HEK293 (cell line): ENCODE measurements around the gene XPA.
A peak's percentile ranks its signal among the peaks of the same experiment; 100 is the strongest.

ENCODE experiments used
- ATF2 ChIP-seq: fragments of 450-650 bp; formaldehyde crosslinking; IDR thresholded peaks from 2 replicates; pipeline ENCODE4 v1.5.1; 2016; ENCODE audit warnings: missing biosample characterization, missing genetic modification characterization, low read depth
- EGR2 ChIP-seq: fragments of 450-650 bp; formaldehyde crosslinking; IDR thresholded peaks from 2 replicates; pipeline ENCODE4 v1.5.1; 2016; ENCODE audit warnings: low read depth, missing biosample characterization, missing genetic modification characterization
- FEZF1 ChIP-seq: fragments of 450-650 bp; formaldehyde crosslinking; IDR thresholded peaks from 2 replicates; pipeline ENCODE4 v1.5.1; 2016; ENCODE audit warnings: missing biosample characterization, missing genetic modification characterization
- GLIS1 ChIP-seq: fragments of 450-650 bp; formaldehyde crosslinking; IDR thresholded peaks from 2 replicates; pipeline ENCODE4 v1.5.1; 2016; ENCODE audit warnings: missing biosample characterization, missing genetic modification characterization
- GLIS2 ChIP-seq: fragments of 450-650 bp; formaldehyde crosslinking; IDR thresholded peaks from 2 replicates; pipeline ENCODE4 v1.5.1; 2016; ENCODE audit warnings: missing biosample characterization, missing genetic modification characterization
- HIC1 ChIP-seq: fragments of 450-650 bp; formaldehyde crosslinking; IDR thresholded peaks from 2 replicates; pipeline ENCODE4 v1.5.1; 2016; ENCODE audit warnings: missing biosample characterization, missing genetic modification characterization
- HOXD13 ChIP-seq: sonication (generic); formaldehyde crosslinking; IDR thresholded peaks from 2 replicates; pipeline ENCODE4 v1.8.0; 2022; ENCODE audit warnings: missing genetic modification reagents, borderline replicate concordance
- KLF10 ChIP-seq: fragments of 450-650 bp; IDR thresholded peaks from 2 replicates; pipeline ENCODE4 v1.5.1; 2018; ENCODE audit warnings: missing biosample characterization, mild to moderate bottlenecking, missing genetic modification characterization
- KLF7 ChIP-seq: fragments of 450-650 bp; formaldehyde crosslinking; IDR thresholded peaks from 2 replicates; pipeline ENCODE4 v1.5.1; 2016; ENCODE audit warnings: missing biosample characterization, missing genetic modification characterization, borderline replicate concordance
- PRDM6 ChIP-seq: fragments of 450-650 bp; formaldehyde crosslinking; IDR thresholded peaks from 2 replicates; pipeline ENCODE4 v1.5.1; 2017; ENCODE audit warnings: missing biosample characterization, missing genetic modification characterization
- SP2 ChIP-seq: fragments of 450-650 bp; formaldehyde crosslinking; IDR thresholded peaks from 2 replicates; pipeline ENCODE4 v1.5.1; 2016; ENCODE audit warnings: missing biosample characterization, missing genetic modification characterization
- SP7 ChIP-seq: fragments of 450-650 bp; formaldehyde crosslinking; IDR thresholded peaks from 2 replicates; pipeline ENCODE4 v1.5.1; 2016; ENCODE audit warnings: missing biosample characterization, missing genetic modification characterization
- ZBTB6 ChIP-seq: fragments of 450-650 bp; formaldehyde crosslinking; IDR thresholded peaks from 2 replicates; pipeline ENCODE4 v1.5.1; 2017; ENCODE audit warnings: missing biosample characterization, missing genetic modification characterization
- ZBTB8A ChIP-seq: fragments of 450-650 bp; formaldehyde crosslinking; IDR thresholded peaks from 2 replicates; pipeline ENCODE4 v1.5.1; 2016; ENCODE audit warnings: missing biosample characterization, missing genetic modification characterization
- ZEB2 ChIP-seq: fragments of 450-650 bp; formaldehyde crosslinking; IDR thresholded peaks from 2 replicates; pipeline ENCODE4 v1.5.1; 2016; ENCODE audit warnings: missing biosample characterization, missing genetic modification characterization
- ZFHX2 ChIP-seq: fragments of 450-650 bp; formaldehyde crosslinking; conservative IDR thresholded peaks from 2 replicates; pipeline ENCODE4 v1.5.1; 2016; ENCODE audit warnings: missing biosample characterization, missing genetic modification characterization
- ZFP69B ChIP-seq: fragments of 450-650 bp; formaldehyde crosslinking; IDR thresholded peaks from 2 replicates; pipeline ENCODE4 v1.5.1; 2016; ENCODE audit warnings: missing biosample characterization, missing genetic modification characterization
- ZNF292 ChIP-seq: fragments of 450-650 bp; formaldehyde crosslinking; IDR thresholded peaks from 2 replicates; pipeline ENCODE4 v1.5.1; 2016; ENCODE audit warnings: low read depth, missing biosample characterization, missing genetic modification characterization, borderline replicate concordance
- ZNF302 ChIP-seq: fragments of 450-650 bp; formaldehyde crosslinking; IDR thresholded peaks from 2 replicates; pipeline ENCODE4 v1.5.1; 2016; ENCODE audit warnings: missing biosample characterization, missing genetic modification characterization, low read depth
- ZNF341 ChIP-seq: fragments of 450-650 bp; formaldehyde crosslinking; IDR thresholded peaks from 2 replicates; pipeline ENCODE4; 2016; ENCODE audit warnings: low read depth, missing biosample characterization, missing genetic modification characterization
- ZNF366 ChIP-seq: fragments of 450-650 bp; formaldehyde crosslinking; conservative IDR thresholded peaks from 2 replicates; pipeline ENCODE4 v1.5.1; 2016; ENCODE audit warnings: missing biosample characterization, missing genetic modification characterization
- ZNF394 ChIP-seq: fragments of 450-650 bp; formaldehyde crosslinking; IDR thresholded peaks from 2 replicates; pipeline ENCODE4 v1.5.1; 2016; ENCODE audit warnings: missing biosample characterization, missing genetic modification characterization, mild to moderate bottlenecking, moderate library complexity, borderline replicate concordance
- ZNF449 ChIP-seq: fragments of 450-650 bp; formaldehyde crosslinking; IDR thresholded peaks from 2 replicates; pipeline ENCODE4 v1.5.1; 2017; ENCODE audit warnings: missing biosample characterization, mild to moderate bottlenecking, missing genetic modification characterization, moderate library complexity
- ZNF561 ChIP-seq: fragments of 450-650 bp; IDR thresholded peaks from 2 replicates; pipeline ENCODE4 v1.5.1; 2018; ENCODE audit warnings: missing biosample characterization, missing genetic modification characterization, borderline replicate concordance
- ZNF596 ChIP-seq: fragments of 450-650 bp; IDR thresholded peaks from 2 replicates; pipeline ENCODE4 v1.5.0; 2018; ENCODE audit warnings: missing biosample characterization, mild to moderate bottlenecking, missing genetic modification characterization, moderate library complexity
- ZNF624 ChIP-seq: fragments of 450-650 bp; formaldehyde crosslinking; IDR thresholded peaks from 2 replicates; pipeline ENCODE4 v1.5.1; 2017; ENCODE audit warnings: missing biosample characterization, missing genetic modification characterization
- ZNF629 ChIP-seq: fragments of 450-650 bp; formaldehyde crosslinking; IDR thresholded peaks from 2 replicates; pipeline ENCODE4 v1.5.1; 2017; ENCODE audit warnings: missing biosample characterization, missing genetic modification characterization
- ZNF692 ChIP-seq: fragments of 450-650 bp; formaldehyde crosslinking; IDR thresholded peaks from 2 replicates; pipeline ENCODE4 v1.5.1; 2016; ENCODE audit warnings: missing biosample characterization, missing genetic modification characterization

Gene XPA

GRCh38 chr9:97632985-97633858 lies 63.9 kb downstream of the XPA start, which contains the start of the genes NCBP1 and TSTD2 (continued):
- peak; percentile 21; the same call in 1 of the 2 replicates for TF ChIP-seq PRDM6 (tag by site-specific recombination)
- TF ChIP-seq KLF10 (tag by site-specific recombination): no peak; the same call in none of the 2 replicates
- TF ChIP-seq ZNF292 (tag by site-specific recombination): no peak
- peak; percentile 21; the same call in 1 of the 2 replicates for TF ChIP-seq GLIS1 (tag by site-specific recombination)
- peak; percentile 96 for TF ChIP-seq ATF2 (tag by site-specific recombination)
- peak; percentile 96 for TF ChIP-seq ZEB2 (tag by site-specific recombination)
- 0 out of 2 replicates have a peak, but pooled peaks have one; percentile 8 for TF ChIP-seq HOXD13
- no peak for TF ChIP-seq FEZF1 (tag by site-specific recombination)
- peak; percentile 86 for TF ChIP-seq ZBTB8A (tag by site-specific recombination)
- peak; percentile 92 for TF ChIP-seq SP2 (tag by site-specific recombination)
- no peak for TF ChIP-seq HIC1 (tag by site-specific recombination)
- 0 out of 2 replicates have a peak, but pooled peaks have one; percentile 67 for TF ChIP-seq SP7 (tag by site-specific recombination)
- 0 out of 2 replicates have a peak, but pooled peaks have one; percentile 11 for TF ChIP-seq ZNF449
- TF ChIP-seq ZFHX2 (tag by site-specific recombination): peak; percentile 73
- TF ChIP-seq ZNF561: peak; percentile 11; the same call in 1 of the 2 replicates
- peak; percentile 87 for TF ChIP-seq ZNF366 (tag by site-specific recombination)
- TF ChIP-seq EGR2 (tag by site-specific recombination): 0 out of 2 replicates have a peak, but pooled peaks have one; percentile 67
- TF ChIP-seq ZNF692: peak; percentile 55
- TF ChIP-seq KLF7 (tag by site-specific recombination): peak; percentile 73; the same call in 1 of the 2 replicates
- TF ChIP-seq ZBTB6: peak; percentile 71; the same call in 1 of the 2 replicates
- peak; percentile 59 for TF ChIP-seq ZFP69B
- TF ChIP-seq ZNF302 (tag by site-specific recombination): no peak
- peak; percentile 99 for TF ChIP-seq ZNF629 (tag by site-specific recombination)
- TF ChIP-seq ZNF341: peak; percentile 75
- TF ChIP-seq ZNF596 (tag by site-specific recombination): no peak
- peak; percentile 78 for TF ChIP-seq GLIS2 (tag by site-specific recombination)
- TF ChIP-seq ZNF394 (tag by site-specific recombination): peak; percentile 83
- TF ChIP-seq ZNF624 (tag by site-specific recombination): no peak
